GM12872 (cell line): ENCODE measurements around the gene C14orf180.

Experiments
- TF ChIP-seq, protein P1 (sequence below): IDR thresholded peaks from 3 replicates; pipeline ENCODE4 v1.5.1; 2011; ENCODE audit warnings: low read depth, mild to moderate bottlenecking, low read length, moderate library complexity; ENCODE audit not compliant: insufficient read depth

The C14orf180 gene

DNA sequence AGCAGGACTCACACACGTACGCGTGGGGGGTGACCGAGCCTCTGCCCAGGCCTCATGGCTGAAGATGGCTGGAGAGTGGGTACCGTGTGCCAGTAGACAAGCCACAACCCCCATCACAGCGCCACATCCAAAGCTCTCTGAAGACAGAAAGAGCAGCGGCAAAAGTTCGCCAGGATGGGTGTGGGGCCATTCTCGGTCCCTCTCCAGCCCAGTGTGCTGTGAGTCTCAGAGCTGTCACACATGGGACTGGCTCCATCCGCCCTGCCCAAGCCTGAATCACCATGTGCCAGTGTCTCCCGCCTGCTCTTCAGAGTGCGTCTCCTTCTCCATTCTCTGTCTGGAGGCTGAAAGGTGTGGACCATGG is 19.3 kb downstream of the C14orf180 start:
- TF ChIP-seq, protein P1, sequence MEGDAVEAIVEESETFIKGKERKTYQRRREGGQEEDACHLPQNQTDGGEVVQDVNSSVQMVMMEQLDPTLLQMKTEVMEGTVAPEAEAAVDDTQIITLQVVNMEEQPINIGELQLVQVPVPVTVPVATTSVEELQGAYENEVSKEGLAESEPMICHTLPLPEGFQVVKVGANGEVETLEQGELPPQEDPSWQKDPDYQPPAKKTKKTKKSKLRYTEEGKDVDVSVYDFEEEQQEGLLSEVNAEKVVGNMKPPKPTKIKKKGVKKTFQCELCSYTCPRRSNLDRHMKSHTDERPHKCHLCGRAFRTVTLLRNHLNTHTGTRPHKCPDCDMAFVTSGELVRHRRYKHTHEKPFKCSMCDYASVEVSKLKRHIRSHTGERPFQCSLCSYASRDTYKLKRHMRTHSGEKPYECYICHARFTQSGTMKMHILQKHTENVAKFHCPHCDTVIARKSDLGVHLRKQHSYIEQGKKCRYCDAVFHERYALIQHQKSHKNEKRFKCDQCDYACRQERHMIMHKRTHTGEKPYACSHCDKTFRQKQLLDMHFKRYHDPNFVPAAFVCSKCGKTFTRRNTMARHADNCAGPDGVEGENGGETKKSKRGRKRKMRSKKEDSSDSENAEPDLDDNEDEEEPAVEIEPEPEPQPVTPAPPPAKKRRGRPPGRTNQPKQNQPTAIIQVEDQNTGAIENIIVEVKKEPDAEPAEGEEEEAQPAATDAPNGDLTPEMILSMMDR: no peak

DNA sequence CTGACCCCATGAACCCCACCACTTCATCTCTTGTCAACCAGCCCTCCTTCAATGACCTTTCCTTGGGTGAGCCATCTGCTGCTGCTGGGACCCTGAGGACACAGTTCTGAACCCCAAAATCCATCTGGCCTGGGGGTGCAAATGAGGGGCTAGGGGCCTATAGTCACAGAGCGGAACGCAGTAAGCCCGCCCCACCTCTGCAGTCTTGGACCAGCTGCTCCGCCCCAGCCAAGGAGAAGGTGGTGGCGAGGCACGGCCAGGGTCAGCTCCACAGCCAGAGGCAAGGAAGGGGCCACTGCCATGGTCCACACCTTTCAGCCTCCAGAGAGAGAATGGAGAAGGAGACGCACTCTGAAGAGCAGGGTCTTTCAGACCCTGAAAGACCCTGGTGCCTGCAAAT is 19.9 kb downstream of the C14orf180 start:
- TF ChIP-seq, protein P1: no peak

DNA sequence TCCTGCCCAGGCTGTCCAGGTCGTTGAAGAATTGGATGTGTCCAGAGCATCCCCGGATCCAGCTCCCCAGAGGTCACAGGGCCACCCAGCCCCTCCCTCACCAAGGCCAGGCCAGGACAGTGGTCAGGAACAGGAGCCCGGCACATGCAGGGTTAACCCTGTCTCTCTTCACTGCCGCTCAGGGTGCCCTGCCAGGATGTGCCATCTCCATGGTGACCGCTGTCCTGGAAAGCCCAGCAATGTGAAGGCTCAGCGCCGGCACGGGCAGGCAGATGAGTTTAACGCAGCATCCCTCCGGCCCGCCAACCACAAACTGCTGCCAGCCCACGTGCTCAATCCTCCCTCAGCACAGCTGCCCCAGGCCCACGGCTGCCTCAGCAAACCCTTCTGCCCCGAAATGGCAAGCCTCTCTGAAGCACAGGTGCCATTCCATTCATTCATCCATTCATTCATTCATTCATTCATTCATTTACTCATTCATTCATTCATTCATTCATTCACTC is 20.6 kb downstream of the C14orf180 start:
- TF ChIP-seq, protein P1: no peak

DNA sequence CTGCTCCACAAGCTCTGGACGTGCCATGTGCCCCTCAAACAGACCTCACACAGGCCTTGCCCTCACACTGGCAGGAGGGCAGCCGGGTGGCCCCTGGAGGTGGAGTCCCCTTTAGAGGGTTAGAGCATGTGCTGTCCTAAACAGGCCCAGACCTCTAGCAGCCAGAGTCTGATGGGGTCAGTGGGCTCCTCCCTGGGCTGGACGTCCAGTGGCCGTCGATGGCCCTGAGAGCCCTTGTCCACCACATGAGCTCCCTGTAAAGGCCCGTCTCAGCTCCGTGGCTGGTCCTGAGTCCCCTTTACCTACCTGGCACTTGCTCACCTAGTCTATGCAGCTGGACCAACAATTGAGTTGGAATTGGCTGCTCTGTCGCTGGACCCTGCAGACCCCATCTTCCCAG is 21.2 kb downstream of the C14orf180 start:
- TF ChIP-seq, protein P1: no peak

DNA sequence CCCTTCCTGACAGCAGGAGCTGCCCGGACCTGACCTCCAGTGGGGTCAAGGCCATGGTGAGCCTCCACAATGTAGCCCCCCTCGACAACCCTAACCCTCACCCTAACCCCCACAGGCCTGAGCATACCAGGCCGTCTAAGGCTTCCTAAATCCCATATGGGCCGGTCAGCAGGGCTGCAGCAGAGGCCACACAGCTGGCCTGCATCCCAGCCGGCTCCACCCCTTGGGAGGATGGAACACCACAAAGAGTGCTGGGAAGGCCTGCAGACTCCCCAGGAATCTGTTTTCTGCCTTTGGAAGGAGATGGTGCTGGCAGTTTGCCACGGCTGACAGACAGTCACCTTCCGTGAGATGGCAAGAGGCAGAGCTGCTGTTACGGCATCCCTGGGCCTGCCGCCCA is 22.2 kb downstream of the C14orf180 start:
- TF ChIP-seq, protein P1: no peak

DNA sequence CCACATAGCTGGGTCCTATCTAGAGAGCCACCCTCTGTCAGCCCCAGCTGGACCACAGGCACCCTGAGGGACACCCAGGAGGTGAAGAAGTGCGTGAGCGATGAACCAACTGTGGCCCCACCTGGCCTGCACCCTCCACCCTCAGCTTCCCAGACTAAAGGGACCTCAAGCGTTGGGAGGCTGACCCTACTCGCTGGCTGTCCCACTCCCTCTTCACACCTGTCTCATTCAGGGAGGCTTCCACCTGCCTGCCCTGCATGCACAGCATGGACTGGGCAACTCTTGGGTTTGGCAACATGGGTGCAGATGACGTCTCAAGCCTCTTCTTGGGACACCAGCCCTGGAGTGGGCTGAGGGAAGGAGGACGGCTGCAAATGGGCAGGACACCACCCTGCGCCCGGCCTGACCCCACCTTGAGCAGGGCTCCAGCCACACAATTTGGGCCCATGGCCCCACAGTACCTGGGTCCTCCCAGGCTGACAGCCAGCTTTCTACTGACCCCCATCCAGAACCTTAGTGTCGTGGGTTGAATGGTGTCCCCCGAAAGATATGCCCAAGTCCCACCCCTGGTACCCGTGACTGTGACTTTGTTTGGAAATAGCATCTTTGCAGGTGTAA is 22.9 kb downstream of the C14orf180 start:
- TF ChIP-seq, protein P1: no peak

DNA sequence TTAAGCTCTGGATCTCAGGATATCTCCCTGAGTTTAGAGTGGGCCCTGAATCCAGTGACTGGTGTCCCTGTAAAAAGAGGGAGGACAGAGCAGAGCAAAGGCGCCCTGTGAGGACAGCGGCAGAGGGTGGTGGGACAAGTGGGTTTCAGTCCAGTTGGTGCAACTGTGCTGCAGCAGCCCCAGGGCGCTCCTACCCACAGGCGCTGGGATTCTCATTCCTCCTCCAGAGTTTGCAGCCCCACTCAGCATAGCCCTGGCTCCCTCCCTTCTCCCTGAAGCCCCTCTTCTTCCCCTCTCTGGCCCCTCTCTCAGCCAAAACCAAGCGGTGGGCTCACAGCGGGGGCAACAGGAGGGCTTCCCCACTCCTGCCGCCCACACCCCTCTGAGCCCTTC is 23.4 kb downstream of the C14orf180 start:
- TF ChIP-seq, protein P1: no peak
